ENCODE data around the gene ALPL.

The ALPL gene

GRCh38 chr1:21532496-21532895, 23.3 kb downstream of the ALPL start:
- no peak for DNase-seq

- DNase-seq = no peak
These were observed 23.8 kb downstream of the ALPL start for GRCh38 chr1:21532992-21533534.

GRCh38 chr1:21534146-21534545, 24.9 kb downstream of the ALPL start:
- DNase-seq = no peak

- DNase-seq = peak in 1 of 5 donors; percentile 10
These were observed 25.6 kb downstream of the ALPL start for GRCh38 chr1:21534674-21535378.

- DNase-seq = no peak
These were observed 27.0 kb downstream of the ALPL start for GRCh38 chr1:21536218-21536617.

- DNase-seq = no peak
These were observed 28.3 kb downstream of the ALPL start for GRCh38 chr1:21537511-21537931.

GRCh38 chr1:21537932-21538630, 28.9 kb downstream of the ALPL start:
- no peak for DNase-seq

- no peak for DNase-seq
These were observed 30.7 kb downstream of the ALPL start for GRCh38 chr1:21539933-21540332.

GRCh38 chr1:21541329-21541728, 32.1 kb downstream of the ALPL start:
- no peak for DNase-seq

- no peak for DNase-seq
These were observed 32.6 kb downstream of the ALPL start for GRCh38 chr1:21541835-21542234.

- no peak for DNase-seq
These were observed 34.4 kb downstream of the ALPL start for GRCh38 chr1:21543598-21543997.

- no peak for DNase-seq
These were observed 34.9 kb downstream of the ALPL start for GRCh38 chr1:21544095-21544494.

- no peak for DNase-seq
These were observed 37.1 kb downstream of the ALPL start for GRCh38 chr1:21546122-21546825.

GRCh38 chr1:21547876-21548275, 38.7 kb downstream of the ALPL start:
- DNase-seq = no peak

- no peak for DNase-seq
These were observed 40.9 kb downstream of the ALPL start for GRCh38 chr1:21550097-21550496.

GRCh38 chr1:21550866-21551475, 41.7 kb downstream of the ALPL start:
- no peak for DNase-seq

GRCh38 chr1:21552715-21553114, 43.5 kb downstream of the ALPL start:
- DNase-seq = no peak

- DNase-seq = no peak
These were observed 44.1 kb downstream of the ALPL start for GRCh38 chr1:21553116-21553926.

GRCh38 chr1:21559788-21560567, 50.8 kb downstream of the ALPL start:
- no peak for DNase-seq

GRCh38 chr1:21560916-21561638, 51.9 kb downstream of the ALPL start:
- DNase-seq = no peak

- no peak for DNase-seq
These were observed 53.7 kb downstream of the ALPL start for GRCh38 chr1:21562896-21563295.

All from T-helper 1 cell (primary cell).